ENCODE measurements around the gene RAPGEF1. TPM values are rescaled to one million over a fixed set of nuclear protein-coding genes. Genes with fewer than 3 reads are reported as not detected.
"Not testable (repeated sequence)": the region's sequence is repeated elsewhere in the genome, so short reads cannot be mapped to it uniquely, and the experiment has no call there.

The RAPGEF1 gene
- total RNA-seq, 2 experiments from 2014 or later: 91.9 to 92.3 TPM

DNA sequence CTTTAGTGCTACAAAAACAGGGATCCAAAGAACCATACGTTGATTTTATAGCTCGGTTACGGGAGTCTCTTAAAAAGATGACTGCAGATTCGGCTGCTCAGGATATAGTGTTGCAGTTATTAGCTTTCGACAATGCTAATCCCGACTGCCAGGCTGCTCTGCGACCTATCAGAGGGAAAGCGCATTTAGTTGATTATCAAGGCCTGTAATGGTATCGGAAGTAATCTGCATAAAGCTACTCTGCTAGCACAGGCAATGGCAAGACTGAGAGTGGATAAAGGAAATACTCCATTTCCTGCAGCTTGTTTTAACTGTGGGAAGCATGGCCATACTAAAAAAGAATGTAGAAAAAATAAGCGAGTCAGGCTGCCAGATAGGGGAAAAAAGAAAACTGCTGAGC is 58.0 kb downstream of the RAPGEF1 start:
- intact Hi-C loops (cut with micrococcal nuclease): not testable (repeated sequence)
- H3K4me1 Mint-ChIP-seq (ENCODE audit: low read depth): peaks cover 87% of the 10 kb centered on the region
- POLR2A ChIA-PET: interaction anchor here (0.6 kb wide), 1 partner anchor 12 kb away, joined by 3 read pairs; no protein-coding TSS in a partner anchor

GRCh38 chr9:131681108-131681507 is 58.8 kb downstream of the RAPGEF1 start:
- intact Hi-C loops (cut with micrococcal nuclease); H3K9me3 Mint-ChIP-seq; H3K36me3 Mint-ChIP-seq; H3K4me3 Mint-ChIP-seq; H3K27me3 Mint-ChIP-seq; DNase-seq: not testable (repeated sequence)
- POLR2A ChIA-PET: interaction anchor here (0.6 to 1.0 kb wide), 2 partner anchors 13 to 28 kb away, joined by 3 read pairs; no protein-coding TSS in a partner anchor
- Mint-ChIP-seq H3K27ac (peak overlapping the region; percentile 10), H3K4me1 (ENCODE audit: low read depth) (peaks cover 89% of the 10 kb centered on the region)
- CTCF ChIA-PET: interaction anchor here (0.8 to 1.5 kb wide), 4 partner anchors 13 to 59 kb away, joined by 3 to 5 read pairs (median 4); no protein-coding TSS in a partner anchor

More for the DNA sequence above, 58.0 kb downstream of the RAPGEF1 start:
- H3K27ac Mint-ChIP-seq, DNase-seq, H3K4me3 Mint-ChIP-seq, H3K36me3 Mint-ChIP-seq, H3K27me3 Mint-ChIP-seq, H3K9me3 Mint-ChIP-seq: not testable (repeated sequence)
- CTCF ChIA-PET: interaction anchor here (0.8 to 1.5 kb wide), 4 partner anchors 14 to 59 kb away, joined by 3 to 5 read pairs (median 4); no protein-coding TSS in a partner anchor

DNA sequence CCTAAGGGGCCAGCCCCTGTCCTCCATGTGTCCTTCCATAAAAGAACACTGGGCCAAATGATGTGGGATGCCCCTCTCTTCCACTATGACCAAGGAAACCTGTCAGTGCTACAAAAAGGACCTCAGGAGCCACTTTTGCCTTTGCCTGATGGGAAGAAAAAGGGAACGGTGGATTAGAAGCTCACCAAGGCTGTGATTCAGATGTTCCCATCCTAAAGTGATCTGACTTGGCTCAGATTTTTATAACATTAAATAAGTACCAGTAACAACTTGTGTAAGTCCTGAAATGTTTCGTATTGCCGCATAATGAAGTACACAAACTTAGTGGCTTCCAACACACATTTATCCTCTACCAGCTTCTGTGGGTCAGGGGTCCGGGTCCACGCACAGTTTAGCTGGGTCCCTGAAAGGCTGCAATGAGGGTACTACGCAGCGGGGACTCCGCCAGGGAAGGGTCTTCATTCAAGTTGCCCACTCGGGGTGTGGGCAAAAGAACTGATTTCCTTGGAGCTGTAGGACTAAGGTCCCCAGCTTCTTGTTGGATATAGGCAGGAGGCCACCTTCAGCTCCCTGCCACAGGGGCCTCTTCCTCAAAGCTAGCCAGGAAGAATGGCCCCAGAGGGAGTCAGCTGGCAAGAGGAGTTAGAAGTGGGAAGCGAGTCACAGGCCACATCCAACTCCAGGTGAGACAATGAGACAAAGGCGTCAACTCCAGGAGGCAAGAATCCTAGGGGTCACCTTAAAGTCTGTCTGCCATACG is 60.4 kb downstream of the RAPGEF1 start:
- Mint-ChIP-seq H3K4me3 (no peak overlapping the region), H3K4me1 (ENCODE audit: low read depth) (peaks cover 92% of the 10 kb centered on the region), H3K9me3 (no peaks in the 10 kb centered on the region), H3K27ac (peak overlapping the region; percentile 99), H3K36me3 (peaks cover 2% of the 10 kb centered on the region), H3K27me3 (no peaks in the 10 kb centered on the region)
- DNase-seq: no peak
- CTCF ChIA-PET: interaction anchor here (1.1 to 6.3 kb wide), 9 partner anchors 9 to 59 kb away, joined by 3 to 60 read pairs (median 5); partner anchors contain the start of gene RAPGEF1
- intact Hi-C loops (cut with micrococcal nuclease): no loop called here
- POLR2A ChIA-PET: interaction anchor here (0.8 to 6.1 kb wide), 16 partner anchors 9 to 423 kb away, joined by 3 to 56 read pairs (median 6); no protein-coding TSS in a partner anchor

DNA sequence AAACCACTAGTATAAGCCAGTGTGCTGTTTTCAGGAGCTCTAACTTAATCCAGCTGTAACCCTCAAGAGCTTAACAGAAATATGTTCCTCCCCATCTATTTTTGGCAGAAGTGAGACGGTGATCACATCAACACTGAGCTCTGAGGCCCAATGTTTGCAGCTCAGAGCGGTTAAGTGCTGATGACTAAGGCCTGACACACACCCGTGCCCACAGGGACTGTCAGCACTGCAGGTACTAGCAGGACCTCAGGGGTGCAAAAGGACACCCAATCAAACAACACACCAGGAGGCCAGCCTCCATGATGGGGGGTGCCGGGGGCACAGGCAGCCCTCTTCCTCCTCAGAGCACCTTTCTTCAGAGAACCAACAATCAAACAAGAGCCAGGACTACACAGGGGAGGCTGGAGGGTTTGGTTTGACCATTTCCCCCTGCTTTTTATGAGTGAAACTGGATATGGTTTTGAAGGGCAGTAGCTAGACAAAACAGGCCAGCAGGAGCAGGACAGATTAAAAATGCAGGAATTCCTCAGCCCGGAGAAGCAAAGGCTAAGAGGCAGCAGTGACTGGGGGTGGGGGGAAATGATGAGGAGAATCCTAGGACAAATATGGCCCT is 61.3 kb downstream of the RAPGEF1 start:
- ChIA-PET POLR2A (interaction anchor here (0.9 to 6.1 kb wide), 21 partner anchors 10 to 422 kb away, joined by 3 to 56 read pairs (median 8); no protein-coding TSS in a partner anchor), CTCF (interaction anchor here (0.6 to 6.3 kb wide), 18 partner anchors 8 to 87 kb away, joined by 3 to 60 read pairs (median 5); partner anchors contain the start of gene RAPGEF1)
- DNase-seq: peak; percentile 92
- no peaks in the 10 kb centered on the region for H3K9me3 Mint-ChIP-seq
- H3K36me3 Mint-ChIP-seq: peaks cover 4% of the 10 kb centered on the region
- peaks cover 92% of the 10 kb centered on the region for H3K4me1 Mint-ChIP-seq (ENCODE audit: low read depth)
- H3K27me3 Mint-ChIP-seq: no peaks in the 10 kb centered on the region
- peak overlapping the region; percentile 99 for H3K27ac Mint-ChIP-seq
- H3K4me3 Mint-ChIP-seq: peak overlapping the region; percentile 83
- intact Hi-C loops (cut with micrococcal nuclease): loop anchor here (1.0 kb wide), 4 partner anchors 10 to 51 kb away; no protein-coding TSS in a partner anchor

DNA sequence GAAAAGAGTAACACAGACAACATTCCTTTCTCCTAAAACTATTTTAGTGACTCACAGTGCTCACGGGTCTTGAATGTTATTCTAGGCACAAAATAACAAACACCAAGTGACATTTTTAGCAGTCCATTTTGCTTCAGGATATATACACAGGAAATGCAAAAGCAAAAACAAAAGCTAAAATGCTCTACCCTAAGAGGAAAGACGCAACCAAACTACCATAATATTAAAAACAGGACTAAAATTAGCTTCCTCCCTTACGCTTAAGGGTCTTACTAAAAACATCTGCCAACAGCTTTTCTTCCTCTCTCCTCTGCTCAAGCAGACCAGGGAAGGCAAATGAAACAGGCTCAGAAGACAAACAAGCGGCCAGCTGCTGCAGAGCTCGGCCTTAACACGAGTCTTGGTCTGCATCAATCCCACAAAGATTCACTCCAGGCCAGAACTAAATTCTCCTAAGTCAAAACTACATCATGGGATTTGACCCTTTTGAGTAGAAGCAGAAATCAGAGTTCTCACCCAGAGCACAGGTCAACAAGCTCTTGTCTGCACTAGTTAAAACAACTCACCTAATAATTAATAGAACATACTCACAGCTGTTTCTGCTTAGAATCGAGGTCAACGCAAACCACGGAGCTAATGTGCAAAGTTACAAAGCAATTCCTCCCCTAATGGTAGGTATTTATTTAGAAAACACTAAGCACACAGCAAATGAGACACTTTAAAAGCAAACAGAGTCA is 62.3 kb downstream of the RAPGEF1 start:
- H3K27ac Mint-ChIP-seq: peak overlapping the region; percentile 99
- peaks cover 94% of the 10 kb centered on the region for H3K4me1 Mint-ChIP-seq (ENCODE audit: low read depth)
- H3K27me3 Mint-ChIP-seq: no peaks in the 10 kb centered on the region
- ChIA-PET POLR2A (interaction anchor here (0.8 to 6.1 kb wide), 23 partner anchors 9 to 421 kb away, joined by 3 to 56 read pairs (median 7); no protein-coding TSS in a partner anchor), CTCF (interaction anchor here (0.6 to 6.3 kb wide), 17 partner anchors 7 to 86 kb away, joined by 3 to 60 read pairs (median 6); partner anchors contain the start of gene RAPGEF1)
- H3K9me3 Mint-ChIP-seq: no peaks in the 10 kb centered on the region
- intact Hi-C loops (cut with micrococcal nuclease): loop anchor here (1.0 kb wide), 4 partner anchors 9 to 52 kb away; no protein-coding TSS in a partner anchor
- H3K36me3 Mint-ChIP-seq: peaks cover 5% of the 10 kb centered on the region
- H3K4me3 Mint-ChIP-seq: peak overlapping the region; percentile 83
- DNase-seq: no peak

DNA sequence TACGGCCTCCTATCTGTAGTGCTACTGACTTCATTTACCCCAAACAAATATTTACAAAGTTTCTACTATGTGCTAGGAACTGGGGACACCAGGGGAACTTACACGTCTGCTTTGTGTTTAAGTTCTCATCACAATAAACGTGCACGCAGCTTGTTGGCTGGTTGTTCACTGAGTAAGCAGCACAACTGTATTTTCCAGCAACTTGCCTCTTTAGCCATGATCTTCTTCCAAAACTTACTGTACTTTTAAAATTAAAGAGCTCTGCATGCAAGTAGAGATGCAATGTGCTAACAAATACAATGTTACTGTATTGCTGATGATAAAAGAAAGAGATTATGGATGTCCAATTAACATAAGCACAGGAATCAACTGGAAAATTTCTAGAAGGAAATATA is 62.8 kb downstream of the RAPGEF1 start:
- peak overlapping the region; percentile 99 for H3K27ac Mint-ChIP-seq
- intact Hi-C loops (cut with micrococcal nuclease): no loop called here
- no peaks in the 10 kb centered on the region for H3K9me3 Mint-ChIP-seq
- ChIA-PET POLR2A (interaction anchor here (0.9 to 6.1 kb wide), 15 partner anchors 8 to 408 kb away, joined by 3 to 56 read pairs (median 13); no protein-coding TSS in a partner anchor), CTCF (interaction anchor here (1.0 to 6.3 kb wide), 10 partner anchors 8 to 61 kb away, joined by 3 to 60 read pairs (median 9); partner anchors contain the start of gene RAPGEF1)
- H3K4me3 Mint-ChIP-seq: peak overlapping the region; percentile 83
- no peak for DNase-seq
- peaks cover 5% of the 10 kb centered on the region for H3K36me3 Mint-ChIP-seq
- peaks cover 95% of the 10 kb centered on the region for H3K4me1 Mint-ChIP-seq (ENCODE audit: low read depth)
- no peaks in the 10 kb centered on the region for H3K27me3 Mint-ChIP-seq

DNA sequence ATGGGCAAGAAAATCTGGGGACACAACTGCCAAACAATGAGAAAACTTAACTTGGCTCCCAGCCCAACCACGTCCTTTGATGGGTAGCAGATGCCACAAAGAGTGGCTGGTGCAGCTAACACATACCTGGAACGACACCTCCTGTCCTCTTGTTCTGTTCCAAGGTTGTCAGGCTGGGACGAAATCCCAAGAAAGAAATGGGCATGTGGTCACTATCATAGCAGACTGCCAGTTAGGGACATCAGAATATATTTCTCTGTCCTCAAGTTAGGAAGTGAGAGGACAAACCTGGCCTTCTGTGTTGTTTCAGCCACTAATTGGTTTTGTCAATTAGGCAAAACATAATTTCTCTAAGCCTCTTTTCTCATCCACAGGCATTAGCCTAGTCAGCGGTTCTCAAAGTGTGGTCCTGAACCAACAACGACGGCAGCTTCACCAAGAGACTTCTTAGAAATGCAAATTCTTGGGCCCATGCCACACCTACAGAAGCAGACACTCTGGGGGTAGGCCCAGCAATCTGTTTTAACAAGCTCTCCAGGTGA is 63.4 kb downstream of the RAPGEF1 start:
- Mint-ChIP-seq H3K4me3 (peak overlapping the region; percentile 83), H3K36me3 (peaks cover 9% of the 10 kb centered on the region), H3K27me3 (no peaks in the 10 kb centered on the region), H3K27ac (peak overlapping the region; percentile 99), H3K4me1 (ENCODE audit: low read depth) (peaks cover 96% of the 10 kb centered on the region), H3K9me3 (no peaks in the 10 kb centered on the region)
- ChIA-PET POLR2A (interaction anchor here (1.0 to 6.1 kb wide), 14 partner anchors 8 to 403 kb away, joined by 3 to 56 read pairs (median 12); no protein-coding TSS in a partner anchor), CTCF (interaction anchor here (1.0 to 6.3 kb wide), 8 partner anchors 8 to 62 kb away, joined by 3 to 60 read pairs (median 12); partner anchors contain the start of gene RAPGEF1)
- peak; percentile 61 for DNase-seq
- intact Hi-C loops (cut with micrococcal nuclease): no loop called here

- Mint-ChIP-seq H3K4me1 (ENCODE audit: low read depth) (peaks cover 97% of the 10 kb centered on the region), H3K27ac (peak overlapping the region; percentile 99), H3K9me3 (no peaks in the 10 kb centered on the region), H3K27me3 (no peaks in the 10 kb centered on the region), H3K36me3 (peaks cover 11% of the 10 kb centered on the region), H3K4me3 (peak overlapping the region; percentile 83)
- ChIA-PET POLR2A (interaction anchor here (0.6 to 6.1 kb wide), 9 partner anchors 7 to 56 kb away, joined by 3 to 56 read pairs (median 4); no protein-coding TSS in a partner anchor), CTCF (interaction anchor here (0.8 to 6.3 kb wide), 3 partner anchors 15 to 63 kb away, joined by 3 to 60 read pairs (median 4); partner anchors contain the start of gene RAPGEF1)
- DNase-seq: no peak
- intact Hi-C loops (cut with micrococcal nuclease): no loop called here
Observed at GRCh38 chr9:131675437-131676022, 64.3 kb downstream of the RAPGEF1 start.

DNA sequence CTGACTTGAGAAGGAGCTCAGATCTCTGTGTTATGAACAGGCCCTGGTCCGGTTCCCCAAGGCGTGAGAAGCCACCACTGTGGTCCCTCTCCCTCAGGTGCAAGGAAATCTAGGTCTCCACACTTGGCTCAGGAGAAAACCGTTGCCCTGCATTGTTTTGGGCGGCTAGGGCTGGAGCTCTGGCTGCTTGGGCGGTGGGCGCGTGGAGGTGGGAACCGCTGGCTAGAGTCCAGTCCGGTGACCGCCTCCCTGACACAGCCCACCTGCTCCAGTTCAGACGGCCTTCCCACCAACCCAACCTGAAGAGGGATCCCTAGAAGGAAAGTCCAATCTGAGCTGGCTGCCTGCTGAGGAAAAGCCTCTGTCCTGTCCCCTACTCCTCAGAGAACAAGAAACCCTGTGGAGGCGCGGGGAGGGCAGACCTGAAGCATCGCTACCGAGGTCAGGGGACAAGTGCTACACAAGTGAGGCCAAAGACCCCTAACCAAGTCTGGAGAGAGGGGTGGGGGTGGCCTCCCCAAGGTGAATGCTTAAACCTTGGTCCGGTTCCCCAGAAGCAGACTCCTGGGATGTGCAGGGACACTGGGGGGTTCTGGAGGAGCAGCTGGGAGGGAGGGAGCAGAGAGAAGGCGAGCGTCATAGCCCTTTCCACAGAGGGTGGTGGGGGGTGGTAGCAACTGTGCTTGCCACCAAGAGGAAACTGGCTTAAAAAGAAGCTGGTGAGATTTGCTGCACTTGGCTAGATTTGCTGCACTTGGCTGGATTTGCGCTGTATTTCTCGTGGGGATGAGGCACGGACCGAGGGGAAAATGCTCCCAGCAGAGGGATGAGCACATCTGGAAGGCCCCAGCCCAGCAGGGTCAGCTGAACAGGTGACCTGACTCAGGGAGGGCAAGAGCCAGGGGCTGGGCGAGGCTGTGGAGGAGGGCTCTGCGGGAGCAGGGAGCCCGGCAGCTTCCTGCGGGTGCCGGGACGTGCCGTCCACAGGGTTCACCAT is 65.2 kb downstream of the RAPGEF1 start:
- DNase-seq: no peak
- ChIA-PET CTCF (interaction anchor here (0.8 to 6.3 kb wide), 3 partner anchors 16 to 63 kb away, joined by 3 to 60 read pairs (median 4); partner anchors contain the start of gene RAPGEF1), POLR2A (interaction anchor here (0.6 to 6.1 kb wide), 7 partner anchors 9 to 56 kb away, joined by 3 to 36 read pairs (median 4); no protein-coding TSS in a partner anchor)
- intact Hi-C loops (cut with micrococcal nuclease): no loop called here
- Mint-ChIP-seq H3K4me1 (ENCODE audit: low read depth) (peaks cover 97% of the 10 kb centered on the region), H3K4me3 (peak overlapping the region; percentile 83), H3K27ac (peak overlapping the region; percentile 99), H3K36me3 (peaks cover 13% of the 10 kb centered on the region), H3K27me3 (no peaks in the 10 kb centered on the region), H3K9me3 (no peaks in the 10 kb centered on the region)
